Mesenchymal stem cell (in vitro differentiated cells and primary cell): Measurements from ENCODE around the gene PDE8A.

Experiments
- DNase-seq: peaks from one replicate; pipeline ENCODE4 v3.0.0-alpha.2; 2013
- H2AFZ ChIP-seq: one replicate; pipeline ENCODE4 v1.6.1; 2013; ENCODE audit warnings: low read depth, mild to moderate bottlenecking, control low read depth, inconsistent platforms, low read length, moderate library complexity
- H2AK5ac ChIP-seq: 2 replicates; pipeline ENCODE4 v1.6.1; 2013; ENCODE audit warnings: low read length, moderate library complexity, mild to moderate bottlenecking, inconsistent platforms; ENCODE audit not compliant: severe bottlenecking
- H2BK120ac ChIP-seq: one replicate; pipeline ENCODE4 v1.6.1; 2013; ENCODE audit warnings: low read depth, mild to moderate bottlenecking, inconsistent platforms, low read length, moderate library complexity
- H2BK12ac ChIP-seq, 2 experiments: one replicate each; pipeline ENCODE4 v1.6.1; 2013; ENCODE audit warnings: inconsistent platforms in 2 of 2, low read length in 2 of 2, mild to moderate bottlenecking in 2 of 2, moderate library complexity in 2 of 2, control low read depth in 1 of 2
- H2BK15ac ChIP-seq: one replicate; pipeline ENCODE4 v1.6.1; 2013; ENCODE audit warnings: mild to moderate bottlenecking, low read depth, inconsistent platforms; ENCODE audit not compliant: poor library complexity, severe bottlenecking
- H2BK5ac ChIP-seq: 2 replicates; pipeline ENCODE4 v1.6.1; 2013; ENCODE audit warnings: low read depth, mild to moderate bottlenecking, low read length, control low read depth, inconsistent platforms; ENCODE audit not compliant: poor library complexity, severe bottlenecking
- H3K14ac ChIP-seq, 2 experiments: one replicate each; pipeline ENCODE4 v1.6.1; 2013; ENCODE audit warnings: inconsistent platforms in 2 of 2, low read length in 2 of 2, control low read depth in 1 of 2, mild to moderate bottlenecking in 1 of 2, moderate library complexity in 1 of 2
- H3K18ac ChIP-seq, 2 experiments: one replicate each; pipeline ENCODE4 v1.6.1; 2013; ENCODE audit warnings: inconsistent platforms in 2 of 2, low read length in 2 of 2, control low read depth in 1 of 2, low read depth in 1 of 2, mild to moderate bottlenecking in 1 of 2
- H3K23ac ChIP-seq, 2 experiments: one replicate each; pipeline ENCODE4 v1.6.1; 2013; ENCODE audit warnings: inconsistent platforms in 2 of 2, low read length in 2 of 2, mild to moderate bottlenecking in 2 of 2, moderate library complexity in 2 of 2, control low read depth in 1 of 2
- H3K27ac ChIP-seq: 2 replicates; pipeline ENCODE4 v1.5.1; 2013; ENCODE audit warnings: mild to moderate bottlenecking, moderate library complexity, low read length, control low read depth, inconsistent platforms; ENCODE audit not compliant: poor library complexity, severe bottlenecking
- H3K27me3 ChIP-seq, 2 experiments: 2 replicates each; pipeline versions ENCODE4 v1.6.1 to v1.7.0; 2013; ENCODE audit warnings: low read length in 2 of 2, mild to moderate bottlenecking in 2 of 2, moderate library complexity in 2 of 2, control low read depth in 1 of 2, inconsistent platforms in 1 of 2; ENCODE audit not compliant: control insufficient read depth in 1 of 2, insufficient read depth in 1 of 2
- H3K36me3 ChIP-seq, 2 experiments: 2 replicates each; pipeline versions ENCODE4 v1.6.1 to v1.7.0; 2013; ENCODE audit warnings: low read length in 2 of 2, control low read depth in 1 of 2, inconsistent platforms in 1 of 2, low read depth in 1 of 2, mild to moderate bottlenecking in 1 of 2; ENCODE audit not compliant: insufficient read depth in 2 of 2, control insufficient read depth in 1 of 2
- H3K4ac ChIP-seq, 2 experiments: one replicate each; pipeline ENCODE4 v1.6.1; 2013; ENCODE audit warnings: inconsistent platforms in 2 of 2, low read length in 2 of 2, mild to moderate bottlenecking in 2 of 2, moderate library complexity in 2 of 2, control low read depth in 1 of 2, low read depth in 1 of 2
- H3K4me1 ChIP-seq: 2 replicates; pipeline ENCODE4 v1.6.1; 2013; ENCODE audit warnings: low read depth, low read length, control low read depth; ENCODE audit not compliant: control insufficient read depth, insufficient read depth
- H3K4me2 ChIP-seq: 2 replicates; pipeline ENCODE4 v1.6.1; 2013; ENCODE audit warnings: low read length, mild to moderate bottlenecking, inconsistent platforms; ENCODE audit not compliant: poor library complexity, severe bottlenecking
- H3K4me3 ChIP-seq, 2 experiments: 2 replicates each; pipeline versions ENCODE4 v1.5.1 to v1.7.0; 2013; ENCODE audit warnings: low read length in 2 of 2, mild to moderate bottlenecking in 2 of 2, control low read depth in 1 of 2, low read depth in 1 of 2; ENCODE audit not compliant: insufficient read depth in 1 of 2
- H3K79me1 ChIP-seq: replicated peaks from 2 replicates; pipeline ENCODE4 v1.6.1; 2013; ENCODE audit warnings: mild to moderate bottlenecking, control low read depth, low read length, inconsistent platforms; ENCODE audit not compliant: poor library complexity, severe bottlenecking
- H3K9ac ChIP-seq: 2 replicates; pipeline ENCODE4 v1.7.0; 2013; ENCODE audit warnings: mild to moderate bottlenecking, low read length, moderate library complexity
- H3K9me3 ChIP-seq: 2 replicates; pipeline ENCODE4 v1.7.0; 2013; ENCODE audit warnings: mild to moderate bottlenecking, low read length; ENCODE audit not compliant: control insufficient read depth
- H4K8ac ChIP-seq: one replicate; pipeline ENCODE4 v1.6.1; 2013; ENCODE audit warnings: inconsistent platforms, mild to moderate bottlenecking, low read length, moderate library complexity
- H4K91ac ChIP-seq: one replicate; pipeline ENCODE4 v1.6.1; 2013; ENCODE audit warnings: mild to moderate bottlenecking, low read length, inconsistent platforms
- WGBS: methylation state at CpG from one replicate; pipeline ENCODE4 v1.1.7; 2013; ENCODE audit warnings: mixed read lengths; 5-methylcytosine and 5-hydroxymethylcytosine counted together

Gene PDE8A

GRCh38 chr15:85005746-85006145, 24.1 kb downstream of the PDE8A start:
- Histone ChIP-seq H3K18ac (no peak overlapping the region), H3K4me2 (no peak overlapping the region), H2BK12ac (no peak overlapping the region), H3K36me3 (no peaks in the 10 kb centered on the region), H3K4ac (no peak overlapping the region), H2AK5ac (no peak overlapping the region), H3K9me3 (no peaks in the 10 kb centered on the region), H2AFZ (no peak overlapping the region), H3K27me3 (no peaks in the 10 kb centered on the region), H2BK120ac (no peak overlapping the region), H2BK5ac (no peak overlapping the region), H3K9ac (no peak overlapping the region), H3K79me1 (peaks cover 44% of the 10 kb centered on the region), H3K4me1 (peaks cover 5% of the 10 kb centered on the region), H2BK15ac (no peak overlapping the region), H4K91ac (no peak overlapping the region), H3K23ac (no peak overlapping the region), H4K8ac (no peak overlapping the region), H3K14ac (no peak overlapping the region), H3K27ac (no peak overlapping the region), H3K4me3 (no peak overlapping the region)
- no peak for DNase-seq
- 91% methylated on average over 4 of the region's 5 CpGs for WGBS

DNA sequence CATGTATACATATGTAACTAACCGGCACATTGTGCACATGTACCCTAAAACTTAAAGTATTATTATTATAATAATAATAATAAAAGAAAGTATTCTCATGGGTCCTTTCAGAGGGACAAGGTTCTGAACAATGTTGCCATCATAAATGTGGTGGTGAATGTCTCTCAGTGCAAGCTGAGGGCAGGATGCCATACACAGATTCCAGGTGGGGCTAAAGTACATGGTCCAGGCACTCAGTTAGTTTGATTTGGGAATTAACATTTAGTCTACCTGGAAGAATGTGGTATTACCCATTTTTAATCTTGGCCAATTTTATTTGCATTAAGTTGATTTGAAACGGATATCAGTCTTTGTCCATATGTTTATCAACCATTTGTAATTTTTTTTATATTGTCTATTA, 24.5 kb downstream of the PDE8A start:
- Histone ChIP-seq H4K91ac (no peak overlapping the region), H2BK12ac (no peak overlapping the region), H3K18ac (no peak overlapping the region), H2BK5ac (no peak overlapping the region), H3K79me1 (peaks cover 41% of the 10 kb centered on the region), H2BK120ac (no peak overlapping the region), H3K4ac (no peak overlapping the region), H4K8ac (no peak overlapping the region), H3K27ac (no peak overlapping the region), H3K9ac (no peak overlapping the region), H3K9me3 (no peaks in the 10 kb centered on the region), H2AFZ (no peak overlapping the region), H3K14ac (no peak overlapping the region), H3K36me3 (no peaks in the 10 kb centered on the region), H2BK15ac (no peak overlapping the region), H3K4me2 (no peak overlapping the region), H3K23ac (no peak overlapping the region), H3K27me3 (no peaks in the 10 kb centered on the region), H3K4me1 (peaks cover 5% of the 10 kb centered on the region), H3K4me3 (no peak overlapping the region), H2AK5ac (no peak overlapping the region)
- no peak for DNase-seq
- WGBS: no CpG with 5 or more reads among the region's 2 CpGs

GRCh38 chr15:85006655-85007054, 25.0 kb downstream of the PDE8A start:
- Histone ChIP-seq H3K79me1 (peaks cover 37% of the 10 kb centered on the region), H3K14ac (no peak overlapping the region), H3K4me2 (no peak overlapping the region), H2AFZ (no peak overlapping the region), H3K9ac (no peak overlapping the region), H3K9me3 (no peaks in the 10 kb centered on the region), H2BK15ac (no peak overlapping the region), H2BK5ac (no peak overlapping the region), H3K23ac (no peak overlapping the region), H3K4me1 (peaks cover 5% of the 10 kb centered on the region), H3K27me3 (no peaks in the 10 kb centered on the region), H2BK12ac (peak overlapping the region in 1 of 2 experiments; percentile 54), H3K36me3 (no peaks in the 10 kb centered on the region), H4K91ac (no peak overlapping the region), H3K4me3 (no peak overlapping the region), H2AK5ac (no peak overlapping the region), H2BK120ac (no peak overlapping the region), H3K18ac (peak overlapping the region in 1 of 2 experiments; percentile 34), H4K8ac (no peak overlapping the region), H3K27ac (no peak overlapping the region), H3K4ac (peak overlapping the region in 1 of 2 experiments; percentile 76)
- WGBS: 97% methylated on average over 3 of the region's 3 CpGs
- DNase-seq: no peak

GRCh38 chr15:85007137-85007536, 25.5 kb downstream of the PDE8A start:
- 78% methylated on average over 3 of the region's 5 CpGs for WGBS
- no peaks in the 10 kb centered on the region for H3K27me3 ChIP-seq

More at GRCh38 chr15:85007137-85007536, 25.5 kb downstream of the PDE8A start:
- no peak overlapping the region for H3K4me3 ChIP-seq
- no peak overlapping the region for H3K4me2 ChIP-seq
- no peak overlapping the region for H3K14ac ChIP-seq
- no peak overlapping the region for H2AK5ac ChIP-seq
- H3K4ac ChIP-seq: peak overlapping the region in 1 of 2 experiments; percentile 76
- peaks cover 33% of the 10 kb centered on the region for H3K79me1 ChIP-seq
- peak overlapping the region in 1 of 2 experiments; percentile 21 for H3K18ac ChIP-seq
- H4K8ac ChIP-seq: no peak overlapping the region
- no peak for DNase-seq
- H3K9me3 ChIP-seq: no peaks in the 10 kb centered on the region
- H2BK12ac ChIP-seq: peak overlapping the region in 1 of 2 experiments; percentile 6
- no peaks in the 10 kb centered on the region for H3K36me3 ChIP-seq
- H3K27ac ChIP-seq: no peak overlapping the region
- no peak overlapping the region for H3K9ac ChIP-seq
- no peak overlapping the region for H2BK120ac ChIP-seq
- H2BK15ac ChIP-seq: no peak overlapping the region
- H3K23ac ChIP-seq: no peak overlapping the region
- H3K4me1 ChIP-seq: peaks cover 5% of the 10 kb centered on the region
- no peak overlapping the region for H4K91ac ChIP-seq
- H2AFZ ChIP-seq: no peak overlapping the region
- no peak overlapping the region for H2BK5ac ChIP-seq
